GM21447 (cell line): ENCODE data around the gene GJA3.

Source experiments
- ATAC-seq: cut with Tn5 transposase; IDR thresholded peaks from one replicate; pipeline ENCODE4 v1.9.1; 2021; ENCODE audit not compliant: unreplicated experiment

Gene GJA3

GRCh38 chr13:20151612-20152011 lies 9.2 kb downstream of the GJA3 start:
- ATAC-seq = no peak

DNA sequence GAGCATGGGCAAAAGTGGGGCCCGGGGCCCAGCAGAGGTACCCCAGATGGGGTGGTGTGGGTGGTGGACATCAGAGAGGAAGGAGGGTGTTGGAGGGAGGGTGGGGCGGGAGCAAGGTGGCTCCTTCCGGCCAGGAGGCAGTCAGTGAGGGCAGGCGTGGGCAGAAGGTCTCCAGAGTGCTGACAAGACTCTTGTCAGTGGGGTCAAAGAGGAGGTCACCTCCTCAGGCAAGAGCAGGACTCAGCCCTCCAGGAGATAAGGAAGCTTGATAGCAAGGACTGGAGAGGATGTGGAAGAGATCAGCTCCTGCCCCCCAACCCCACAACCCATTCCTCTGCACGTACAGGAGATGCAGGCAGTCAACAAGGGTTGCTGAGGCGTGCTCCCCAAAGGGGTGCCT lies 9.8 kb downstream of the GJA3 start:
- ATAC-seq = no peak

DNA sequence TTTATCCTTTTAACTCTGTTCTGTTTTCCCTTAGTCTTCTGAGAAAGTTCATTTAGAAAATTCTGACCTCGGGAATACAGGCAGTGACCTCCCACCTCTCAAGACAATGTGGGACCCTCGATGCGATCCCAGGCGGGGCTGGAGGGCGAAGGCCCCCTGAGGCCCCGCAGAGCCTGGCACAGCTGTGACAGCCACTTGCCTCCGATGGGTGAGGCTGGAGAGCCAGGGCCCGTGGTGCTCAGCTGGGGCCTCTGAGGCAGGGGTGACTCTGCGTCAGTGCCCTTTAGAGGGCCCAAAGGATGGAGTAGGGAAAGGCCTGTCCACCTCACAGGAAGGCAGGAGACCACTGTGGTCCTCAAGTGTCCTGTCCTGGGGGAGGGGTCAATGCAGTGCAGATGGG lies 10.3 kb downstream of the GJA3 start:
- no peak for ATAC-seq

DNA sequence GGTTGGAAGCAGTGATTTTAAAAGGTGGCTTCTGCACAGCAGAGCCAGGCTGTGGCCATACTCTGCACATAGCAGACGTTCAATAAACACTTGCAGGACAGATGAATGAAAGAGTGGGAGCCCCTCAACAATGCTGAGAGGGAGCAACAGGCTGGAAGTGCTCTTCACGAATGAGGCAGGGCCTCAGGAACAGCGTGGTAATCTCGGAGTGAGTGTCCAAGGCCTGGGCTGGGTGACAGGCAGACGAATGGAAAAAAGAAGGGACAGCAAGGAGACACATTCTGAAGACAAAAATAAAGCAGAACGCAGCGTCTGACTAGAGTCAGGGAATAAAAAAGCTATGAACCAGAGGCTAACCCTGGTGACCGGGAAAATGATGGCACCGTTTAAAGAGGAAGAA lies 11.1 kb downstream of the GJA3 start:
- ATAC-seq = no peak

DNA sequence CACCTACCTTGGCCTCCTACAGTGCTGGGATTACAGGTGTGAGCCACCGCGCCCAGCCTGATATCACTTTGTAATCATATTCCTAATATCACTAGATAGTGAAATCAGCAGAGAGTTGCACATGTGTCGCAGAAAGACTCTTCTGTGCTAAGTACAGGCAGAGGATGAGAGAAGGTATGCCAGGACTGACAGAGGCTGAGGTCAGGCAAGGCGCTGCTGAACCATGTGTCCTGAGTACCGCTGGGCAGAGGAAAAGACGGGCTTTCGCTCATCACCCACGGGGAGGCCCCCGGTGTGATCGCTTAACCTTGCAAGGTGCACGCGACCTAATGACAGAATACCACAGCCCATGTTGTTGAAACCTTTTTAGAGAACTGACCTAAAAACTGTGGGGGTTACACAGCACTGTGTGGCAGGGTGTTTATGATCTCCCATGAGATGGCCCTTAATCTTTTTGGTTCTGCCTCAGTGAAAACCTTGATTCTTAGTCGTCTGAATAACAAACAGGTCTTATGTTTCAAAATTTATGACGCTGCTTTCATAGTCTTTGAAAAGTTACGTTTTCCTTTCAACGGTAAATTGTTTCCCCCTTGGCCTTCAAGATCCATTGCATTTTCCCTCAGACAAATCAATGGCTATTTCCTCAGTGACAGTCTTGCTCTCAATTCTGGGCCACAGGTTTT lies 12.2 kb downstream of the GJA3 start:
- ATAC-seq = no peak

DNA sequence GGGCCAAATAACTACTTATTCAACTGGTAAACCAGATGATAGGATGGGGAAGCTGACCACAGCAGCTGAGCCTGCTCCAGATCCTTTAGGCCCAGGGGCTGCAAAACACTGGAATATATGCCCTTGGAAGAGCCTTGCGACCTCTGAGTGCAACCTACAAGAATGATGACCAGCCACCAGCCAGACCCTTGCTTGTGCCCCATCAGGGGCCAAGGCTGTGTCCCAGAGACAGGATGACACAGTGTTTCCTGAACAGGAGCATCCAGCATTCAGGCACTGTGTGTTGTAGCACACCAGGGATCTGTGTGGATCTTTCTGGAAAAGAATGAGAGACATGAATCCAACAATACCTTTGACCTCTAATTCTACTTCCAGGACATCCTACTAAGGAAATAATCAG lies 14.5 kb downstream of the GJA3 start:
- no peak for ATAC-seq

- ATAC-seq = no peak
These were observed 15.3 kb downstream of the GJA3 start for GRCh38 chr13:20145521-20145920.

DNA sequence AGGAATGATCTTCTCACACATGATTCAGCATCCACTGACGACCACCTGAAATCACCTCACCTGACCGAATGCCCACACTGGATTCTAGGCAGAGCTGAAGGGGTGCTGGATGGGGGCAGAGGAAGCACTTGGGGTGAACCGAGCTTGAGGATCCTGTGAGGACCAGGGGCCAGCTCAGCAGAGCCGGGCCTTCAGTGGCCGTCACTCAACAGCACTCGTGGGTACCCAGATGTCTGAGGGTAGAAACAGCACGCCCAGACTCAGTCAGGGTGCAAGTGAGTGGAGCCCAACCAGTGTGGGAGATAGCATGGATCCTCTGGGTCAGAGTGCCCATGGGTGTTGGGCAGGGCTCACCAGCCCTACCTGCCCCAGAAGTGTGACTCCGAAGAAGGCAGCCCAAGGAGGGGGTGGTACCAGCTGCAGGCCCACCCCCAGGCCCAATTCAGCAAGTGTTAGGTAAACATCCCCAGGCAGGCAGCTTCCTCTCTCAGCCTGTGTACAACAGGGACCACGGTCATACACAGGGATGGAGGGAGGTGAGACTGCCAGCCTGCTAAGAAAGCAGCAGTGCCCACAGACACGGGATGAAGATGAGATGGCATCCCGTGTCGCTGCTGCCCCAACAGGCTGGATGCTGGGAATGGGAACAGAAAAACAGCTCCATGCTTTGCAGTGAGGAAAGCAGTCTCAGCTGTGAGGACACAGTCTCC lies 16.6 kb downstream of the GJA3 start:
- no peak for ATAC-seq

GRCh38 chr13:20142927-20143480 lies 17.8 kb downstream of the GJA3 start:
- no peak for ATAC-seq

GRCh38 chr13:20142023-20142926 lies 18.6 kb downstream of the GJA3 start:
- ATAC-seq = no peak

DNA sequence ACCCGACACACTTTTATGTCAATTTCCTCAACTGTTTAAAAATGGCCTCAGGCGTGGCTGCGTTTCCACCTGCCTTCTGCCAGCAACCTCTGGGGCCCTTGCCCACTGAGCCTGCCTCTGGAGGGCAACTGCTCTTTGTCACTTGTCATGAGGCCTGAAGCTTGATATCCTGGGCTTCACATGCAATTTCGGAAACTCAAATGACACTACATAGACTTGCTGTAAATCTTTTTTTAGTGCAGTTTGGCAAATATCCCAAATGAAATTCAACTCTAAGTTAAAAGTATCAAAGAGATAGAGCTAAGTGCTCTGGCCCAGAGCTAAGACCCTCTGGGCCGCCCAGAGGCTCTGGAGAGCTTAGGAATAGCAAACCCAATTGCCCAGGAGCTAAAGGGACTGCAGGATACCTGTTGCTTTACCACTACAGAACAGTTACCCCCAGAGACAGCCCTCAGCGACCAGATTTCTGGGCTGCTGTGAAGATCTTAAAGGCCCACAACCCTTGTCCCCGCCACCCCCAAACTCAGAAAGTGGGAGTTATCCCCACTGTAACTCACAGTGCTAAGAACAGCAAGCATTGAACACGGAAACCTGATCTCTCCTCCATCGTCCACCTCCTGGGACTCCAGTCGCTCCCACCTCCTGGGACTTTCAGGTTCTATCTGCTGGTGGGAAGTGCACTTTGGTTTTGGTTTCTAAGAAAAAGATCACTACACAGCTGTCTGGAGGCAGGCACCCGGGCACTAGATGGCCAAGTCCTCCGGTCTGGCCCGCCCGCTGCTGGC lies 19.4 kb downstream of the GJA3 start:
- no peak for ATAC-seq

DNA sequence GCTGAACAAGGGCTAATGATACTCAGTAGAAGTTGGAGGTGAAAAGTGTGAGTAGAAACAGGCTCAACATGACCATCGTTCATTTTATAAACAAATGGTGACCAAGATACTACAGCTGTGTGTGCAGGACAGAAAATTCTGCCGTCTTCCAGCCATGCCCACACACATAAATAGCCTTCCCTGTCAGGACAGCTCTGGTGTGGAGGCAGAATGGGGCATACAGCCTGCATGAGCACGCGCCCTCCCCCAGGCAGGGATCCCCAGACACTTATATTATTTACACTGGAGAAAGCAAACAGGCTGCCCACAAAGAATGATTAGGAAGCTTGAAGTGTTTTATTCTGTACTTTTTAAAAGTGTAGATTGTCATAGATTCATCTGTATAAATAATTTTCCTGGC lies 20.4 kb downstream of the GJA3 start:
- no peak for ATAC-seq

GRCh38 chr13:20137875-20138274 lies 23.0 kb downstream of the GJA3 start:
- no peak for ATAC-seq

DNA sequence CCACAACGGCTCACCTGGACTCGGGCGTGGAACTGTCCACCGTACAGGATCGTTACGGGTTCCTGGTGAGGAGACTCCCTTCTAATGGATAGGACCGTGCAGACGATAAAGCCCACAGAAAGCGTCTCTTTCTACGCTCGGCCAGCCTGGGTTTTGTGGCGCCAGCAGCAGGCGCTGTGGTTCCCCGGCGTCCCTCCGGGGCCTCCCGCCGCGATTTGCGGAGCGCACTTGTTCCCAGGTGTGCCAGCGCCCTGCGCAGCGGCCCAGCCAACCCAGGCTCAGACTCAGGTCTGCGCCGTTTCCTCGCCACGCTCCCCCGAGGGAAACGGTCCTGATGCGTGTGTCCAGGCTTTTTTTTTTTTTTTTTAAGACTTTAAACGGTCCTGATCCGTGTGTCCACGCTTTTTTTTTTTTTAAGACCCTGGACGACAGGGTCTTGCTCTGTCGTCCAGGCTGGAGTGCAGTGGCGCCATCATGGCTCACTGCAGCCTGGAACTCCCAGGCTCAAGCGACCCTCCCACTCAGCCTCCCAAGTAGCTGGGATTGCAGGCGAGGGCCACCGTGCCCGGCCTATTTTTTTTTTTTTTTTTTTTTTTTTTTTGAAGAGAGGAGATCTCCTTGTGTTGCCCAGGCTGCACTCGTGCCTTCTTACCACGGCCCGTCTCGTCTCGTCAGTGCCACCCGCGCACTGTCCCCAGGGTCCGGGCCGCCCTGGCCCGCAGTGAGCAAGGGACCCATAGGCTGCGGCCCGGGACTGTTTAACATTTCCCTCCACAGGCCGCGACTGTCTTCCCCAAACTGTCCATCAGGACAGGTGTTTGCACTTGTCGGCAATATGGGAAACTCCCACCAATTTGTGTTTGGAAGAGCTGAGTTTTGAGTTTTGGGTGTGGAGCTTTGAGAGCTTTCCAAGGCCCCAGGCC lies 23.8 kb downstream of the GJA3 start:
- no peak for ATAC-seq

GRCh38 chr13:20134732-20135131 lies 26.1 kb downstream of the GJA3 start:
- no peak for ATAC-seq

- no peak for ATAC-seq
These were observed 28.7 kb downstream of the GJA3 start for GRCh38 chr13:20132052-20132634.

DNA sequence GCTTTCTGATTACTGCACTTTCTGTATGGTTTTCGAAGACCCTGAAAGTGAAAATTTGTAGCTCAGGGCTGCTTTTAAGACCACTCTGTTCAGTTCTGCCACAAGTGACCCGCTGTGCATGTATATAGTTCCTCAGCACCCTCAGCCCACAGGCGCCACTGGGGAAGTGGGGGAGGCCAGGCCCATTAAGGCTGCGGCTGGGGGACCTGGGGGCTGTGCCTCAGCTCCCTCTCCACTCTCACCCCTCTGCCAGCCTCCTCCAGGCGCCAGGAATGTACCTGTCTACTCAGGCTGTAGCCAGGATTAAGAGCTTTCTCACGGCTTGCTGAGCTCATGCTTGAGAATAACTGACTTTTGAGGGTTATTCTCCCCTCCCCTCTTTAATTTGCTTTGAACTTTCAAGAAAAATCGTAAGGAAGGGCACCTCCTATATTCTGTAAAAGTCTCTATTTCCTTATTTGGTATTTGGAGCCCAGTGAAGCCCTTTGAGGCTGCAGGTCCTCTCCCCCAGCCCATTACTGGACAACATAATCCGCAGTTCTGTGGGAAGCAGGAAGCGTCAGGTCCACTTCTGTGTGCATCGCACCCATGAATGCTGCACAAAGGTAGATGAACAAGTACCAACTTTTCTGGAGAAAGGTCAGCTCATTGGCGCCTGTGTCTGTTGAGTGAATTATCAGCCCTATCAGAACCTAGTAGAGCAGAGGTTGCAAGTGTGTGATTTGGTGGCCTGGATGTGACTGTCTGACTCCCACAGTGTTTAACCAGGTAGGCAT lies 29.6 kb downstream of the GJA3 start:
- ATAC-seq = no peak

GRCh38 chr13:20130652-20131051 lies 30.2 kb downstream of the GJA3 start:
- ATAC-seq = no peak

GRCh38 chr13:20130012-20130411 lies 30.8 kb downstream of the GJA3 start:
- no peak for ATAC-seq
